SH-SY5Y (cell line): ENCODE measurements around the gene MALRD1.

Experiments
- GATA2 ChIP-seq: IDR thresholded peaks from 2 replicates; pipeline ENCODE4 v1.6.1; 2011; ENCODE audit warnings: mild to moderate bottlenecking, low read depth, low read length
- GATA3 ChIP-seq: IDR thresholded peaks from 2 replicates; pipeline ENCODE4 v1.6.1; 2011; ENCODE audit warnings: low read depth, mild to moderate bottlenecking, low read length, moderate library complexity

MALRD1 gene

GRCh38 chr10:19048489-19048888 is at the start of gene MALRD1:
Gene MALRD1 (plus strand): TSS chr10:19048801. CDS start chr10:19048939, 138 bp downstream.
- no peak for TF ChIP-seq GATA3
- no peak for TF ChIP-seq GATA2

- no peak for TF ChIP-seq GATA2
- no peak for TF ChIP-seq GATA3
Observed at GRCh38 chr10:19003341-19003740, 45.3 kb upstream of the MALRD1 start.

GRCh38 chr10:19012111-19012510 is 36.5 kb upstream of the MALRD1 start:
- no peak for TF ChIP-seq GATA3
- no peak for TF ChIP-seq GATA2

- no peak for TF ChIP-seq GATA2
- no peak for TF ChIP-seq GATA3
Observed at GRCh38 chr10:19014034-19014433, 34.6 kb upstream of the MALRD1 start.

GRCh38 chr10:19014498-19014897 is 34.1 kb upstream of the MALRD1 start:
- TF ChIP-seq GATA3 (no peak), GATA2 (no peak)

GRCh38 chr10:19017116-19017890 is 31.3 kb upstream of the MALRD1 start:
- TF ChIP-seq GATA2 (no peak), GATA3 (no peak)

GRCh38 chr10:19021162-19021561 is 27.4 kb upstream of the MALRD1 start:
- TF ChIP-seq GATA2 = no peak
- TF ChIP-seq GATA3 = no peak

GRCh38 chr10:19024611-19025010 is 24.0 kb upstream of the MALRD1 start:
- TF ChIP-seq GATA3 (no peak), GATA2 (no peak)

- TF ChIP-seq GATA3 (no peak), GATA2 (no peak)
Observed at GRCh38 chr10:19031763-19032162, 16.8 kb upstream of the MALRD1 start.

GRCh38 chr10:19033741-19034140 is 14.9 kb upstream of the MALRD1 start:
- TF ChIP-seq GATA2 (no peak), GATA3 (no peak)

GRCh38 chr10:19041171-19041570 is 7.4 kb upstream of the MALRD1 start:
- no peak for TF ChIP-seq GATA3
- no peak for TF ChIP-seq GATA2

GRCh38 chr10:19043431-19043830 is 5.2 kb upstream of the MALRD1 start:
- TF ChIP-seq GATA3 (no peak), GATA2 (no peak)

GRCh38 chr10:19046679-19047078 is 1.9 kb upstream of the MALRD1 start:
- TF ChIP-seq GATA2 (no peak), GATA3 (no peak)

GRCh38 chr10:19048891-19049290 is 290 bp downstream of the MALRD1 start:
- no peak for TF ChIP-seq GATA3
- TF ChIP-seq GATA2 = no peak

GRCh38 chr10:19049567-19049966 is 966 bp downstream of the MALRD1 start:
- TF ChIP-seq GATA2 (no peak), GATA3 (no peak)
